CD4-positive, CD25-positive, alpha-beta regulatory T cell (primary cell): ENCODE results near the gene ALPG. TPM values are rescaled to one million over a fixed set of nuclear protein-coding genes. Genes with fewer than 3 reads are reported as not detected.
A peak's percentile ranks its signal among the peaks of the same experiment; 100 is the strongest.
"Not testable (repeated sequence)": the region's sequence is repeated elsewhere in the genome, so short reads cannot be mapped to it uniquely, and the experiment has no call there.

Source experiments
- ATAC-seq, 2 donors: fragments of 150-1000 bp; cut with Tn5 transposase; one replicate each; pipeline ENCODE4 v1.10.0; 2021; ENCODE audit warnings: low read depth in 2 of 2, moderate number of reproducible peaks in 2 of 2, moderate library complexity in 1 of 2
- DNase-seq, 3 donors: peaks; one replicate each; pipeline versions ENCODE4 v3.0.0 to v3.0.0-alpha.2; 2012 to 2022; ENCODE audit warnings: mixed read lengths in 1 of 3
- H3K27ac ChIP-seq: one replicate; pipeline ENCODE4 v1.7.0; 2013; ENCODE audit warnings: mild to moderate bottlenecking, low read length; ENCODE audit not compliant: insufficient read depth, poor library complexity, severe bottlenecking
- H3K27me3 ChIP-seq: one replicate; pipeline ENCODE4 v1.7.0; 2013; ENCODE audit warnings: low read length; ENCODE audit not compliant: control insufficient read depth, insufficient read depth
- H3K36me3 ChIP-seq: one replicate; pipeline ENCODE4 v1.7.0; 2013; ENCODE audit warnings: mild to moderate bottlenecking, low read length, moderate library complexity; ENCODE audit not compliant: control insufficient read depth, insufficient read depth
- H3K4me1 ChIP-seq: 2 replicates; pipeline ENCODE4 v1.7.0; 2013; ENCODE audit warnings: mild to moderate bottlenecking, low read length; ENCODE audit not compliant: insufficient read depth, control insufficient read depth, poor library complexity, severe bottlenecking
- H3K4me3 ChIP-seq: one replicate; pipeline ENCODE4 v1.7.0; 2013; ENCODE audit warnings: low read depth, mild to moderate bottlenecking, low read length, moderate library complexity
- H3K9me3 ChIP-seq, 2 experiments: 1 replicate in 1 of 2; 2 replicates in 1 of 2; pipeline ENCODE4 v1.7.0; 2013; ENCODE audit warnings: low read length in 2 of 2, mild to moderate bottlenecking in 1 of 2, moderate library complexity in 1 of 2; ENCODE audit not compliant: control insufficient read depth in 2 of 2
- H3K27ac Mint-ChIP-seq, 3 donors: one replicate each; pipeline ENCODE4 v1.8.0; 2020 to 2022; ENCODE audit warnings: mild to moderate bottlenecking in 3 of 3, mixed read lengths in 3 of 3, moderate library complexity in 2 of 3
- H3K27me3 Mint-ChIP-seq: one replicate; pipeline ENCODE4 v1.8.0; 2022; ENCODE audit warnings: mild to moderate bottlenecking, mixed read lengths
- H3K36me3 Mint-ChIP-seq: one replicate; pipeline ENCODE4 v1.8.0; 2020; ENCODE audit warnings: mixed read lengths
- H3K4me1 Mint-ChIP-seq, 4 donors: one replicate each; pipeline ENCODE4 v1.8.0; 2020 to 2022; ENCODE audit warnings: mixed read lengths in 4 of 4, mild to moderate bottlenecking in 1 of 4
- H3K4me3 Mint-ChIP-seq, 4 donors: one replicate each; pipeline ENCODE4 v1.8.0; 2020 to 2022; ENCODE audit warnings: mild to moderate bottlenecking in 4 of 4, mixed read lengths in 4 of 4, moderate library complexity in 3 of 4
- H3K9me3 Mint-ChIP-seq, 7 donors: one replicate each; pipeline ENCODE4 v1.8.0; 2020 to 2022; ENCODE audit warnings: mixed read lengths in 7 of 7, mild to moderate bottlenecking in 3 of 7, moderate library complexity in 2 of 7
- polyA plus RNA-seq, 4 donors: library from polyadenylated mRNA; unstranded; fragments of 300-500 nt; fragmentation: Illumina TruSeq; gene quantifications; one replicate each; pipeline ENCODE4 v1.2.3, GENCODE V29; 2021
- total RNA-seq: library from RNA; stranded (reverse); gene quantifications from one replicate; pipeline ENCODE4 v1.2.3, GENCODE V29; 2022

The ALPG gene
- total RNA-seq (not detected), polyA plus RNA-seq (not detected)

- no peak for DNase-seq
- Histone ChIP-seq H3K27ac (no peak within 1 kb of the TSS), H3K4me3 (no peak within 1 kb of the TSS), H3K9me3 (no peaks in the 10 kb centered on the region), H3K27me3 (no peaks in the 10 kb centered on the region), H3K36me3 (no peaks in the 10 kb centered on the region), H3K4me1 (no peaks in the 10 kb centered on the region)
- Mint-ChIP-seq H3K4me3 (no peak within 1 kb of the TSS), H3K27me3 (peaks cover 12% of the 10 kb centered on the region), H3K4me1 (no peaks in the 10 kb centered on the region), H3K36me3 (no peaks in the 10 kb centered on the region), H3K9me3 (peaks cover 0 to 2% (median 0%) of the 10 kb centered on the region in 7 donors), H3K27ac (no peak within 1 kb of the TSS)
- no peak for ATAC-seq
Measured at GRCh38 chr2:232406556-232407310, at the start of gene ALPG. ALPG (plus strand) TSS chr2:232406844; CDS start chr2:232406895, 51 bp downstream.

- Histone ChIP-seq H3K27ac (no peak overlapping the region), H3K4me3 (no peak overlapping the region), H3K9me3 (no peaks in the 10 kb centered on the region), H3K27me3 (no peaks in the 10 kb centered on the region), H3K36me3 (no peaks in the 10 kb centered on the region), H3K4me1 (peaks cover 8% of the 10 kb centered on the region)
- Mint-ChIP-seq H3K4me3 (no peak overlapping the region), H3K27ac (no peak overlapping the region), H3K36me3 (no peaks in the 10 kb centered on the region), H3K9me3 (peaks cover 0 to 1% (median 0%) of the 10 kb centered on the region in 7 donors), H3K4me1 (peaks cover 0 to 29% (median 7%) of the 10 kb centered on the region in 4 donors), H3K27me3 (no peaks in the 10 kb centered on the region)
- DNase-seq (no peak), ATAC-seq (no peak)
Measured at GRCh38 chr2:232361646-232362045, 45.0 kb upstream of the ALPG start.

GRCh38 chr2:232362174-232362900 lies 44.3 kb upstream of the ALPG start:
- Histone ChIP-seq H3K27me3 (no peaks in the 10 kb centered on the region), H3K27ac (no peak overlapping the region), H3K36me3 (no peaks in the 10 kb centered on the region), H3K4me1 (peaks cover 8% of the 10 kb centered on the region), H3K4me3 (no peak overlapping the region), H3K9me3 (no peaks in the 10 kb centered on the region)
- peaks cover 0 to 29% (median 7%) of the 10 kb centered on the region in 4 donors for H3K4me1 Mint-ChIP-seq
- DNase-seq (no peak), ATAC-seq (no peak)
- H3K4me3 Mint-ChIP-seq: peak overlapping the region in 3 of 4 donors; percentile 30 to 51 (median 42)
- no peaks in the 10 kb centered on the region for H3K36me3 Mint-ChIP-seq
- H3K9me3 Mint-ChIP-seq: peaks cover 0 to 1% (median 0%) of the 10 kb centered on the region in 7 donors
- H3K27ac Mint-ChIP-seq: peak overlapping the region in 1 of 3 donors; percentile 41
- H3K27me3 Mint-ChIP-seq: no peaks in the 10 kb centered on the region

- Mint-ChIP-seq H3K27ac (peak overlapping the region; percentile 82 to 93 (median 85)), H3K4me3 (peak overlapping the region; percentile 49 to 92 (median 90)), H3K4me1 (peaks cover 0 to 29% (median 7%) of the 10 kb centered on the region in 4 donors)
- H3K27me3 ChIP-seq, DNase-seq, H3K27me3 Mint-ChIP-seq, H3K9me3 Mint-ChIP-seq, H3K27ac ChIP-seq, ATAC-seq, H3K36me3 Mint-ChIP-seq, H3K4me1 ChIP-seq, H3K36me3 ChIP-seq, H3K9me3 ChIP-seq: not testable (repeated sequence)
- peak overlapping the region; percentile 76 for H3K4me3 ChIP-seq
Measured at GRCh38 chr2:232363064-232363783, 43.4 kb upstream of the ALPG start.

GRCh38 chr2:232363784-232364615 lies 42.6 kb upstream of the ALPG start:
- H3K4me3 ChIP-seq: peak overlapping the region; percentile 76
- peaks cover 0 to 1% (median 0%) of the 10 kb centered on the region in 7 donors for H3K9me3 Mint-ChIP-seq
- H3K9me3 ChIP-seq: no peaks in the 10 kb centered on the region
- peaks cover 8% of the 10 kb centered on the region for H3K4me1 ChIP-seq
- H3K4me1 Mint-ChIP-seq: peaks cover 0 to 29% (median 7%) of the 10 kb centered on the region in 4 donors
- H3K27me3 Mint-ChIP-seq: no peaks in the 10 kb centered on the region
- no peaks in the 10 kb centered on the region for H3K36me3 Mint-ChIP-seq
- DNase-seq (peak in 2 of 3 donors; percentile 8 to 80), ATAC-seq (peak; percentile 38 to 48)
- H3K27me3 ChIP-seq: no peaks in the 10 kb centered on the region
- H3K36me3 ChIP-seq: no peaks in the 10 kb centered on the region
- peak overlapping the region; percentile 49 to 92 (median 90) for H3K4me3 Mint-ChIP-seq
- H3K27ac ChIP-seq: no peak overlapping the region
- H3K27ac Mint-ChIP-seq: peak overlapping the region; percentile 82 to 93 (median 85)

GRCh38 chr2:232364806-232365594 lies 41.6 kb upstream of the ALPG start:
- not testable (repeated sequence) for H3K4me3 ChIP-seq, H3K9me3 ChIP-seq, ATAC-seq, H3K27ac ChIP-seq, H3K36me3 ChIP-seq, H3K36me3 Mint-ChIP-seq, DNase-seq, H3K27me3 Mint-ChIP-seq, H3K27me3 ChIP-seq, H3K4me1 ChIP-seq, H3K9me3 Mint-ChIP-seq
- H3K4me1 Mint-ChIP-seq: peaks cover 0 to 29% (median 7%) of the 10 kb centered on the region in 4 donors
- H3K4me3 Mint-ChIP-seq: peak overlapping the region in 2 of 4 donors; percentile 43 to 57
- peak overlapping the region in 1 of 3 donors; percentile 51 for H3K27ac Mint-ChIP-seq
